GM12873 (cell line): ENCODE data around the gene ACAT2.

Experiments used
- CTCF ChIP-seq: IDR thresholded peaks from 2 replicates; pipeline ENCODE4 v1.5.1; 2012; ENCODE audit warnings: low read depth, mild to moderate bottlenecking, moderate library complexity, low read length, control low read depth; ENCODE audit not compliant: insufficient read depth; ENCODE audit errors: missing control alignments

Gene ACAT2

GRCh38 chr6:159758031-159759001, 3.5 kb upstream of the ACAT2 start:
- TF ChIP-seq CTCF: peak; percentile 24

GRCh38 chr6:159759645-159760044, 2.2 kb upstream of the ACAT2 start:
- TF ChIP-seq CTCF: no peak

DNA sequence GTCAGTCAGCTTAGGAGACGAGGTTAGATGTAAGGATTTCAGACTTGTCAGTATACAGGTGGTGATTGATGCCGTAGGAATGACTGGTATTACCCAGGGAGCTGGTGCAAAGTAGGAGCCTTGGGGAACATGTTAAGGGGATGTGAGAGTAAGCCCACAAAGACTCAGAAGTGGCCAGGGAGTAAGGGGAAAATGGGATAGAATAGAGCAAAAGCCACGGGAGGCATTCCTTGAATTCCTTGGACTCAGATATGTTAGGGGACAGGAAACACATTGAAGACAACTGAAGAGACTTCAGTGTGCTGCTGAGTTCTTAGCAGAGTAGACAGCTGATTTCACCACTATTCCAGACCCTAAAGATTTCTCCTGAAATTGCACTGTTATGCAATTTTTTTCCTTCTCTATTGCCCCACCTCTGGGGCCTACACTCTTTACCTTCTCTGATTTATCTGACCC, 1.2 kb upstream of the ACAT2 start:
- no peak for TF ChIP-seq CTCF

DNA sequence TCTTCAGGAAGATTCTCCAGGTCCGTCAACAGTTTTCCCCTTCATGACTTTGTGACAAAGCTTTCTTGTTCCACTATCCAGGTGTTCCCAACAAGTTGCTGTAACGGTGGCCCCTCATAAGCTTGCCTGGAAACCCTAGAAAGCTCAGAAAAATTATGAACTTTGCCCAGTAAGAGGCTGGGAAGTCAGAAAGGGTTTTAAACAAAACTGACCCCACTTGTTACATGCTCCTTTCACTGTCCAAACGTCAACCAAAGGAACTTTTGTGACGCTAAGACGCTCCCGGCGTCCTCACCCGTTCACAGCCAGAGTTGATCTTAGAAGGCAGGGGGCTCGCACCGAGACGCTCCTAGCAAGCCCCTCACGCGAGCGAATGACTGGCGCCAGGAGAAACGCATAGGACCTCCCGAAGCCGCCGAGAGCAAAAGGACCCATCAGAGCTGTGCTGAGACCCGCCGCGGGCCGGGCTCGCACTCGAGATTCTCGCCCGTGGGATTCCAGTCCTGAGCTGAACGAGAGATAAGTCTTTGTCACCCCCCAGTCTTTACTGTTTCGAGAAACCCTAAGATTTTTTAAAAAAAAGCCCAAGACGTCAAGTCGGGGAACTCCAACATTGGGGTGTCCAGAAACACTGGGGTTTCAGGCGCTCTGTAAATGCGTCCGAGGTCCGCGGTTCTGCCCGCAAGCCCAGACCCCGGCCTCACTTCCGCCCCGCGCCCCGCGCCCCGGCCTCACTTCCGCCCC, 544 bp upstream of the ACAT2 start:
- TF ChIP-seq CTCF: no peak

DNA sequence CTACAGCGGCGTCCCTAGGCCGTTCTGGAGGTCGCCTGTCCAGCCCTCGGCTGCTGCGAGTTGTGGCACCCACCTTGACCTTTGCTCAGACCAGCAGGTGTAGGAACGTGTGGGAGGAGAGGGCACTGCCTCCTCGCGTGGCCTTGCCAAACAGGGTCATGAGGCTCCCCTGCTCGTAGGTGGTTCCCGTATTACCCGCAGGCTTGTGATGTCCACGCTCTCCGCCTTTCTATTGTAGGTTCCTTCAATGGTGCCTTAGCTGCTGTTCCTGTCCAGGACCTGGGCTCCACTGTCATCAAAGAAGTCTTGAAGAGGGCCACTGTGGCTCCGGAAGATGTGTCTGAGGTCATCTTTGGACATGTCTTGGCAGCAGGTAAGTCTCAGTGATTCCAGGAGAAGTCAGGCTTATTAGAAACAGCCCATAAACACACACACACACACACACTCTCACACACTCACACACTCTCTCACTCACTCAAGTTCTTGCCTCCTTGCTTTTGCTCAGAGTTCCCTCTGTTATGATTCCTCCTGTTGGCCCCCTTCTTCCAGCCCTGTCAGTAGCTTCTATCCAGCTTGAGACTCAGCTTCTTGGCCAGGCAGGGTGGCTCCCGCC, 942 bp downstream of the ACAT2 start:
- TF ChIP-seq CTCF: no peak

DNA sequence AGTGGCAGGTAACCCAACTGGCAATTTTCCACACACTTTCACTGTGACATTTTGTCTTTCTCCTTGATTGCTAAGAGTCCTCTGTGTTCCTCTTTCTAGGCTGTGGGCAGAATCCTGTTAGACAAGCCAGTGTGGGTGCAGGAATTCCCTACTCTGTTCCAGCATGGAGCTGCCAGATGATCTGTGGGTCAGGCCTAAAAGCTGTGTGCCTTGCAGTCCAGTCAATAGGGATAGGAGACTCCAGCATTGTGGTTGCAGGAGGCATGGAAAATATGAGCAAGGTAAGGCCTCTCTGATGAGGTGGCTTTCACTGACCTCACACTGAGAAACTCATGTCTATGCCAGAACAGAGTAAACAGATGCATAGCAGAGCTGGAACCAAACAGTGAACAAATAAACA, 5.1 kb downstream of the ACAT2 start:
- TF ChIP-seq CTCF: no peak

GRCh38 chr6:159769470-159769869, 7.6 kb downstream of the ACAT2 start:
- no peak for TF ChIP-seq CTCF
